A673 (cell line): ENCODE results near the gene CEP85L. TPM values are rescaled to one million over a fixed set of nuclear protein-coding genes. Genes with fewer than 3 reads are reported as not detected.

Experiments
- BruUV-seq: library from RNA; stranded (reverse); fragments of 400-500 nt; replicated peaks from 2 replicates; lab custom pipeline; 2021; lab: Mats Ljungman, UMichigan
- CTCF ChIA-PET: fragments of 300-600 bp; sonication (Branson Sonifier 250); formaldehyde crosslinking; loops from one replicate; lab custom pipeline; 2022; ENCODE audit warnings: antibody characterized with exemption; lab: Charles Lee
- POLR2A ChIA-PET: fragments of 300-600 bp; sonication (Branson Sonifier 250); formaldehyde crosslinking; loops from one replicate; lab custom pipeline; 2022; ENCODE audit warnings: antibody characterized with exemption; ENCODE audit not compliant: low non-redundant PET; lab: Charles Lee
- DNase-seq: peaks from one replicate; pipeline ENCODE4 v3.0.0-alpha.2; 2015; ENCODE audit warnings: low spot score
- H3K27ac ChIP-seq: fragments of 200-600 bp; sonication (generic); 2 replicates; pipeline ENCODE4 v1.5.1; 2016; ENCODE audit warnings: mixed run types, low read depth, mild to moderate bottlenecking, mixed read lengths, antibody characterized with exemption, low read length; ENCODE audit not compliant: poor library complexity, severe bottlenecking
- H3K27me3 ChIP-seq: fragments of 200-600 bp; sonication (generic); replicated peaks from 2 replicates; pipeline ENCODE4 v1.6.1; 2017; ENCODE audit warnings: mixed run types, low read depth, mild to moderate bottlenecking, mixed read lengths, antibody characterized with exemption, low read length; ENCODE audit not compliant: insufficient read depth, poor library complexity
- H3K36me3 ChIP-seq: fragments of 200-600 bp; sonication (generic); 2 replicates; pipeline ENCODE4 v1.6.1; 2016; ENCODE audit warnings: mixed run types, mild to moderate bottlenecking, mixed read lengths, antibody characterized with exemption, low read length; ENCODE audit not compliant: insufficient read depth, poor library complexity, severe bottlenecking
- H3K4me1 ChIP-seq: fragments of 200-600 bp; sonication (generic); 2 replicates; pipeline ENCODE4 v1.6.1; 2017; ENCODE audit warnings: mixed run types, mild to moderate bottlenecking, mixed read lengths, antibody characterized with exemption, low read length; ENCODE audit not compliant: insufficient read depth, poor library complexity, severe bottlenecking
- H3K4me3 ChIP-seq: fragments of 200-600 bp; sonication (generic); 2 replicates; pipeline ENCODE4 v1.5.1; 2016; ENCODE audit warnings: low read depth, mixed run types, mild to moderate bottlenecking, mixed read lengths, low read length; ENCODE audit not compliant: poor library complexity, severe bottlenecking
- H3K9me3 ChIP-seq: fragments of 200-600 bp; sonication (generic); 2 replicates; pipeline ENCODE4 v1.6.1; 2016; ENCODE audit warnings: mixed run types, low read depth, mild to moderate bottlenecking, mixed read lengths, antibody characterized with exemption, low read length; ENCODE audit not compliant: poor library complexity, severe bottlenecking
- EZH2 ChIP-seq: fragments of 200-600 bp; sonication (generic); IDR thresholded peaks from 2 replicates; pipeline ENCODE4 v1.6.1; 2017; ENCODE audit warnings: borderline replicate concordance, low read depth, mild to moderate bottlenecking, mixed read lengths, antibody characterized with exemption, low read length; ENCODE audit not compliant: poor library complexity, severe bottlenecking
- intact Hi-C: fragments of 100-400 bp; cut with micrococcal nuclease; formaldehyde crosslinking; loops from one replicate; pipeline ENCODE4 v1.10.0; 2022; ENCODE audit not compliant: unreplicated experiment
- total RNA-seq: library from RNA; stranded (reverse); gene quantifications from 2 replicates; pipeline ENCODE4 v1.2.3, GENCODE V29; 2021
- TF ChIP-seq, protein P1 (sequence below): fragments of 300-800, 200-600 bp; sonication (generic); conservative IDR thresholded peaks from 2 replicates; pipeline ENCODE4 v1.5.1; 2017; ENCODE audit warnings: low read depth, mild to moderate bottlenecking, antibody characterized with exemption, low read length, moderate library complexity, mixed read lengths

Gene CEP85L
- total RNA-seq, 1 experiment from 2014 or later = 7.4 TPM

DNA sequence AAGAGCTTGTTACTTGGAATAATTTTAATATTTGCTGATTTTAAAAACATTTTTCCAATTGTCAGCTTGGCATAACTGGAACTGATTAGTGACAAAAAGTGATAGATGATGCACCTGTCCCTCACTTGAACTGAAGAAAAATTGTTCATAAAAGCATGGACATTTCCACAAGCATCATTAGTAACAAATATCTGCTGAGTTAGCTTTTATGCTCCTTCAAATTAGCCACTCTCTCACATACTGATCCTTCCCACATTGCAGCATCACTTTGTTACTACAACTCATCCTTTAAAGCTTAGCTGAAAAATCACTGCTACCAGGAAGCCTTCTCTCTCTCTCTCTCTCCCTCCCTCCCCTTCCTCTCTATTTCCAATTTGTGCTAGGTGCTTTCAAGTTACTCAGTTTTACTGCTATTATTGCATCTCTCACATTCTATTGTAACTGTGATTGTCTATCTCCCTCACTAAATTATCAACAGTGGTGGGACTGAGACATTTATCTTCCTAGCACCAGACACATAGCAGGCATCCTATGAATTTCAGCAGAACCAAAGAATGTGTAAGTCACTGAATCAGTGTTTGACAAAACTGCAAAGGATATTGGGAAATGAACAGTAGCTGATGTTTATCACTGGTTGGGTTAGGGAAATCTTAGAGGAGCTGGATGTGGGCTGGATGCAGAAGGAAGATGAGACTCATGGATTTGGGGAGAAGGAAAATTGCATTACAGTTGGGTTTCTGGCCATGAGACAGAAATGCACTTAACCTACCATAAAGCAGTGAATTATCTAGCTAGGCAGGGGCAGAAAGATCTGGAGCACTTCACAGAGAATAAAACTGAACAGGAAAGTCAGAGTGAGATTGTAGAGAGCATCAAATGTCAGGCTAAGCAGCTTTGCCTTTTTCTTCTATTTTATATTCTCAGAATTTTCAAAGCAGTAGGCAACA, 231.7 kb downstream of the CEP85L start:
- POLR2A ChIA-PET = interaction anchor here (0.6 kb wide), 1 partner anchor 22 kb away, joined by 4 read pairs; no protein-coding TSS in a partner anchor
- Histone ChIP-seq H3K4me3 (no peak overlapping the region), H3K27me3 (no peaks in the 10 kb centered on the region), H3K36me3 (no peaks in the 10 kb centered on the region), H3K4me1 (no peaks in the 10 kb centered on the region), H3K27ac (no peak overlapping the region), H3K9me3 (no peaks in the 10 kb centered on the region)
- intact Hi-C loops = no loop called here
- no peak for DNase-seq
- no TSS peak for BruUV-seq
- CTCF ChIA-PET = no interaction called here
- no peak for TF ChIP-seq EZH2
- TF ChIP-seq, protein P1, sequence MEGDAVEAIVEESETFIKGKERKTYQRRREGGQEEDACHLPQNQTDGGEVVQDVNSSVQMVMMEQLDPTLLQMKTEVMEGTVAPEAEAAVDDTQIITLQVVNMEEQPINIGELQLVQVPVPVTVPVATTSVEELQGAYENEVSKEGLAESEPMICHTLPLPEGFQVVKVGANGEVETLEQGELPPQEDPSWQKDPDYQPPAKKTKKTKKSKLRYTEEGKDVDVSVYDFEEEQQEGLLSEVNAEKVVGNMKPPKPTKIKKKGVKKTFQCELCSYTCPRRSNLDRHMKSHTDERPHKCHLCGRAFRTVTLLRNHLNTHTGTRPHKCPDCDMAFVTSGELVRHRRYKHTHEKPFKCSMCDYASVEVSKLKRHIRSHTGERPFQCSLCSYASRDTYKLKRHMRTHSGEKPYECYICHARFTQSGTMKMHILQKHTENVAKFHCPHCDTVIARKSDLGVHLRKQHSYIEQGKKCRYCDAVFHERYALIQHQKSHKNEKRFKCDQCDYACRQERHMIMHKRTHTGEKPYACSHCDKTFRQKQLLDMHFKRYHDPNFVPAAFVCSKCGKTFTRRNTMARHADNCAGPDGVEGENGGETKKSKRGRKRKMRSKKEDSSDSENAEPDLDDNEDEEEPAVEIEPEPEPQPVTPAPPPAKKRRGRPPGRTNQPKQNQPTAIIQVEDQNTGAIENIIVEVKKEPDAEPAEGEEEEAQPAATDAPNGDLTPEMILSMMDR = no peak

Other genes with a start within 250 kb of the CEP85L start
- not detected in 2 replicates for gene PLN, start 103.3 kb downstream of the CEP85L start, total RNA-seq
- 69.6 and 75.6 TPM in 2 replicates for gene ASF1A, start 242.6 kb upstream of the CEP85L start, total RNA-seq